Measurements from ENCODE around the gene FSHR.
A peak's percentile ranks its signal among the peaks of the same experiment; 100 is the strongest.

FSHR gene

DNA sequence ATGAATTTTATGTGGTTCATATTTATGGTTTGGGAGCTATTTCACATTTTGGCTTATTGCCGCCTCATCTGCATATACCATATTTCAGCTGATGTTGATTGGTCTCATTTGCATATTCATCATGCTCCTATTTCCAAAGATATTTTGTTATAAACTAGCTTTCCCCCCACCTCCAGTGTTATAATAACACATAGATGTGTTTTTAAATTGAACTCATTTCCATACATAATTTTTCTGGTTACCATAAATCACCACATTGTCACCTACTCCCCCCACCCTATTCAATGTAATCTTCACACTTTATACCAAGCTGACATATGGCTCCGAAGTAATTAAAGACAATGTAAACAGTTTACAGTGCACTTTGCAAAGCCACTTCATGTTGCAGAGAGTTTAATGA is 101.2 kb downstream of the FSHR start:
- no peak overlapping the region for H3K4me3 ChIP-seq (ENCODE audit: low read depth, low read length)
- no peak for DNase-seq (ENCODE audit: low read depth)
- TF ChIP-seq POLR2A (IDR thresholded peaks at IDR 0.05; ENCODE audit: extremely low read depth, insufficient read length): no peak
- TF ChIP-seq CTCF (IDR thresholded peaks at IDR 0.05; ENCODE audit: low read depth, low read length): no peak
- TF ChIP-seq MYC (IDR thresholded peaks at IDR 0.05; ENCODE audit: low read depth, low read length): no peak
- no peak for TF ChIP-seq MAX (IDR thresholded peaks at IDR 0.05; ENCODE audit: low read depth, low read length)

GRCh38 chr2:49050265-49050664 is 104.0 kb downstream of the FSHR start:
- no peak for DNase-seq (ENCODE audit: low read depth)
- TF ChIP-seq POLR2A (IDR thresholded peaks at IDR 0.05; ENCODE audit: extremely low read depth, insufficient read length): no peak
- TF ChIP-seq MAX (IDR thresholded peaks at IDR 0.05; ENCODE audit: low read depth, low read length): no peak
- TF ChIP-seq CTCF (IDR thresholded peaks at IDR 0.05; ENCODE audit: low read depth, low read length): no peak
- TF ChIP-seq MYC (IDR thresholded peaks at IDR 0.05; ENCODE audit: low read depth, low read length): no peak

GRCh38 chr2:49049161-49049560 is 105.2 kb downstream of the FSHR start:
- no peak for DNase-seq (ENCODE audit: low read depth)
- no peak for TF ChIP-seq MAX (IDR thresholded peaks at IDR 0.05; ENCODE audit: low read depth, low read length)
- TF ChIP-seq MYC (IDR thresholded peaks at IDR 0.05; ENCODE audit: low read depth, low read length): no peak
- TF ChIP-seq CTCF (IDR thresholded peaks at IDR 0.05; ENCODE audit: low read depth, low read length): no peak
- TF ChIP-seq POLR2A (IDR thresholded peaks at IDR 0.05; ENCODE audit: extremely low read depth, insufficient read length): no peak
- no peak overlapping the region for H3K4me3 ChIP-seq (ENCODE audit: low read depth, low read length)

More at GRCh38 chr2:49050265-49050664, 104.0 kb downstream of the FSHR start:
- no peak overlapping the region for H3K4me3 ChIP-seq (ENCODE audit: low read depth, low read length)

DNA sequence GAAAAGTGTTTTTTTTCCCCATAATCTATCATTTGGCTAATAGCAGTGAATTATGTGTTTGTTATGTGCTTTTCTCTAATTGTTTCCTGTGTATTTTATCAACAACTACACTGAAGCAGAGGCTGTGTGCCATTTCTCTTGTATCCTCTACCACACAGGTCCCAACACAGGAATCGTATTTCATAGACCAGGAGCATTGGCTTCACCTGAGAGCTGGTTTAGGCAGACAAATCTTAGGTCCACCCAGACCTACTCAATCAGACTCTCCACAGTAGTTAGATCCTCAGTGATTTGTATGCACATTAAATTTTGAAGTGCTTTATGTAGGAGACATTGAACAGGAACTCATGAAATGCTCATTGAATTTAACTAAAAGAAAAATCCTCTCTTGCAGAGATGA is 109.2 kb downstream of the FSHR start:
- DNase-seq (ENCODE audit: low read depth): no peak
- no peak for TF ChIP-seq MYC (IDR thresholded peaks at IDR 0.05; ENCODE audit: low read depth, low read length)
- TF ChIP-seq POLR2A (IDR thresholded peaks at IDR 0.05; ENCODE audit: extremely low read depth, insufficient read length): no peak
- no peak for TF ChIP-seq MAX (IDR thresholded peaks at IDR 0.05; ENCODE audit: low read depth, low read length)
- no peak for TF ChIP-seq CTCF (IDR thresholded peaks at IDR 0.05; ENCODE audit: low read depth, low read length)
- H3K4me3 ChIP-seq (ENCODE audit: low read depth, low read length): no peak overlapping the region

DNA sequence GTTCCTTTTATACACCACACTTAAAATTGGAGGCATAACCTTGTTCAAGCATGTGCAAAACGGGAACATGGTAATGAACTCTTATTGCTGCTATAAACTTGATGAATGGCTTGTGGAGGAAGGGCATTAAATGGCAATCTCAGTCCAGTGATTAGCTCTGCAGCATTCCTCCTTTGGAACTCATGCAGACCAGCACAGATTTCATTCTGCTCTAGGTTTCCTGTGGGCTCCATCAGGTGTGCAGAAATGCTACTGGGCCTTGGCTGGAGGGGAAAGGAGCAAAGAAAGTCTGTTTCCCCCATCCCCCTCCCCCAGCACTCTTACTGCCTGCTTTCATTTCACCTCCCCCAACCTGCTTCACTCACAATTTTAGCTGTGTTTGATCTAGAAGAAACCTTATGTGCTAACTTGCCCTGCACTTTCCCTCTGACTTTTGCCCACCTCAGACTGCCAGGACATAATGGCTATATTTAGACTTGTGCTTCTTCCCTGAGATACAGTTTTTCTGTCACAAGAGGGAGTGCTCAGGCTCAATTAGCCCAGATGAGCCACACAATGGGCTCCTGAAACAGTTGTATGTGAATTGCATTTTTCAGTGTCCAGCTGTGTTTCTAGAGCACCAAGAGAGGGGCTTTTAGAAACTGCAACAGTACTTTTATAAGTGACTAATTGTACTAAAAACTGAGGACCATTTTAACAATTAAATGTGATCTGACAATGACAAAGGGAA is 109.8 kb downstream of the FSHR start:
- peak; percentile 10 for DNase-seq (ENCODE audit: low read depth)
- H3K4me3 ChIP-seq (ENCODE audit: low read depth, low read length): no peak overlapping the region
- TF ChIP-seq CTCF (IDR thresholded peaks at IDR 0.05; ENCODE audit: low read depth, low read length): peak; percentile 19
- no peak for TF ChIP-seq MAX (IDR thresholded peaks at IDR 0.05; ENCODE audit: low read depth, low read length)
